MG63 (cell line): ENCODE measurements around the gene KATNIP. TPM values are rescaled to one million over a fixed set of nuclear protein-coding genes. Genes with fewer than 3 reads are reported as not detected.
"Not testable (repeated sequence)": the region's sequence is repeated elsewhere in the genome, so short reads cannot be mapped to it uniquely, and the experiment has no call there.

Source experiments
- DNase-seq: peaks from one replicate; pipeline ENCODE4 v3.0.0-alpha.2; 2020
- H3K27me3 ChIP-seq: fragments of 250-450 bp; sonication (Bioruptor Pico); 2 replicates; pipeline ENCODE4 v1.5.1; 2020; ENCODE audit warnings: mild to moderate bottlenecking, moderate library complexity
- H3K36me3 ChIP-seq: fragments of 250-450 bp; sonication (Bioruptor Pico); 2 replicates; pipeline ENCODE4 v1.5.1; 2020; ENCODE audit warnings: mild to moderate bottlenecking, moderate library complexity
- H3K4me3 ChIP-seq: fragments of 250-450 bp; sonication (Bioruptor Pico); 2 replicates; pipeline ENCODE4 v1.5.1; 2020; ENCODE audit warnings: mild to moderate bottlenecking, moderate library complexity
- H3K9me3 ChIP-seq: fragments of 250-450 bp; sonication (Bioruptor Pico); 2 replicates; pipeline ENCODE4 v1.5.1; 2020; ENCODE audit warnings: mild to moderate bottlenecking, moderate library complexity
- total RNA-seq: library from RNA; depleted of rRNA; stranded (reverse); fragments of >200 nt; shearing (Covaris generic); gene quantifications from 2 replicates; pipeline ENCODE4 v1.2.3, GENCODE V29; 2014; ENCODE audit warnings: low replicate concordance

KATNIP gene
- total RNA-seq, 1 experiment from 2014 or later, result 8.0 TPM

GRCh38 chr16:27561216-27561615 lies 11.3 kb downstream of the KATNIP start:
- DNase-seq, result no peak
- H3K4me3 ChIP-seq, result no peak overlapping the region
- no peaks in the 10 kb centered on the region for H3K9me3 ChIP-seq
- no peaks in the 10 kb centered on the region for H3K36me3 ChIP-seq
- H3K27me3 ChIP-seq, result no peaks in the 10 kb centered on the region

GRCh38 chr16:27564224-27564623 lies 14.3 kb downstream of the KATNIP start:
- no peak for DNase-seq
- Histone ChIP-seq H3K4me3 (no peak overlapping the region), H3K9me3 (no peaks in the 10 kb centered on the region), H3K36me3 (no peaks in the 10 kb centered on the region), H3K27me3 (no peaks in the 10 kb centered on the region)

GRCh38 chr16:27566417-27566816 lies 16.5 kb downstream of the KATNIP start:
- H3K36me3 ChIP-seq, result no peaks in the 10 kb centered on the region
- no peak for DNase-seq
- H3K9me3 ChIP-seq, result no peaks in the 10 kb centered on the region
- no peak overlapping the region for H3K4me3 ChIP-seq
- H3K27me3 ChIP-seq, result no peaks in the 10 kb centered on the region

GRCh38 chr16:27568077-27568476 lies 18.1 kb downstream of the KATNIP start:
- H3K4me3 ChIP-seq, result no peak overlapping the region
- H3K9me3 ChIP-seq, result no peaks in the 10 kb centered on the region
- DNase-seq, result no peak
- no peaks in the 10 kb centered on the region for H3K27me3 ChIP-seq
- H3K36me3 ChIP-seq, result no peaks in the 10 kb centered on the region

GRCh38 chr16:27570986-27571385 lies 21.0 kb downstream of the KATNIP start:
- H3K36me3 ChIP-seq, H3K4me3 ChIP-seq, H3K9me3 ChIP-seq, H3K27me3 ChIP-seq, DNase-seq: not testable (repeated sequence)

- no peaks in the 10 kb centered on the region for H3K36me3 ChIP-seq
Observed at GRCh38 chr16:27571433-27572326, 21.7 kb downstream of the KATNIP start.

GRCh38 chr16:27572711-27573110 lies 22.8 kb downstream of the KATNIP start:
- H3K9me3 ChIP-seq, result no peaks in the 10 kb centered on the region
- no peaks in the 10 kb centered on the region for H3K36me3 ChIP-seq
- DNase-seq, result no peak
- no peaks in the 10 kb centered on the region for H3K27me3 ChIP-seq
- no peak overlapping the region for H3K4me3 ChIP-seq

More at GRCh38 chr16:27571433-27572326, 21.7 kb downstream of the KATNIP start:
- no peak overlapping the region for H3K4me3 ChIP-seq
- DNase-seq, result peak; percentile 23
- no peaks in the 10 kb centered on the region for H3K27me3 ChIP-seq
- H3K9me3 ChIP-seq, result no peaks in the 10 kb centered on the region

- Histone ChIP-seq H3K36me3 (no peaks in the 10 kb centered on the region; the same call in 1 of the 2 replicates), H3K27me3 (no peaks in the 10 kb centered on the region), H3K9me3 (no peaks in the 10 kb centered on the region), H3K4me3 (no peak overlapping the region)
- no peak for DNase-seq
Observed at GRCh38 chr16:27576729-27577128, 26.8 kb downstream of the KATNIP start.

GRCh38 chr16:27579087-27579980 lies 29.4 kb downstream of the KATNIP start:
- H3K4me3 ChIP-seq, result no peak overlapping the region
- no peaks in the 10 kb centered on the region for H3K27me3 ChIP-seq
- H3K36me3 ChIP-seq, result no peaks in the 10 kb centered on the region; the same call in 1 of the 2 replicates
- H3K9me3 ChIP-seq, result no peaks in the 10 kb centered on the region
- DNase-seq, result no peak

- Histone ChIP-seq H3K4me3 (no peak overlapping the region), H3K9me3 (no peaks in the 10 kb centered on the region), H3K36me3 (no peaks in the 10 kb centered on the region; the same call in 1 of the 2 replicates), H3K27me3 (no peaks in the 10 kb centered on the region)
- no peak for DNase-seq
Observed at GRCh38 chr16:27582883-27583282, 32.9 kb downstream of the KATNIP start.

GRCh38 chr16:27583634-27584033 lies 33.7 kb downstream of the KATNIP start:
- H3K36me3 ChIP-seq, result no peaks in the 10 kb centered on the region; the same call in 1 of the 2 replicates
- H3K4me3 ChIP-seq, result no peak overlapping the region
- no peaks in the 10 kb centered on the region for H3K27me3 ChIP-seq
- no peaks in the 10 kb centered on the region for H3K9me3 ChIP-seq
- no peak for DNase-seq

- DNase-seq, result no peak
- Histone ChIP-seq H3K4me3 (no peak overlapping the region), H3K27me3 (no peaks in the 10 kb centered on the region), H3K9me3 (peaks cover 5% of the 10 kb centered on the region), H3K36me3 (no peaks in the 10 kb centered on the region; the same call in 1 of the 2 replicates)
Observed at GRCh38 chr16:27585200-27585599, 35.3 kb downstream of the KATNIP start.

- Histone ChIP-seq H3K9me3 (peaks cover 5% of the 10 kb centered on the region), H3K36me3 (0 out of 2 replicates have a peak, but pooled peaks cover 2% of the 10 kb centered on the region), H3K27me3 (no peaks in the 10 kb centered on the region), H3K4me3 (no peak overlapping the region)
- DNase-seq, result no peak
Observed at GRCh38 chr16:27586711-27587110, 36.8 kb downstream of the KATNIP start.

GRCh38 chr16:27588057-27588456 lies 38.1 kb downstream of the KATNIP start:
- Histone ChIP-seq H3K4me3 (no peak overlapping the region), H3K36me3 (0 out of 2 replicates have a peak, but pooled peaks cover 6% of the 10 kb centered on the region), H3K9me3 (peaks cover 5% of the 10 kb centered on the region), H3K27me3 (no peaks in the 10 kb centered on the region)
- DNase-seq, result no peak

GRCh38 chr16:27591837-27592236 lies 41.9 kb downstream of the KATNIP start:
- Histone ChIP-seq H3K9me3 (peaks cover 5% of the 10 kb centered on the region), H3K27me3 (no peaks in the 10 kb centered on the region), H3K36me3 (0 out of 2 replicates have a peak, but pooled peaks cover 6% of the 10 kb centered on the region), H3K4me3 (no peak overlapping the region)
- DNase-seq, result no peak

- no peak for DNase-seq
Observed at GRCh38 chr16:27595475-27595874, 45.5 kb downstream of the KATNIP start.

GRCh38 chr16:27595993-27596392 lies 46.0 kb downstream of the KATNIP start:
- Histone ChIP-seq H3K9me3 (no peaks in the 10 kb centered on the region), H3K36me3 (0 out of 2 replicates have a peak, but pooled peaks cover 4% of the 10 kb centered on the region), H3K4me3 (no peak overlapping the region), H3K27me3 (no peaks in the 10 kb centered on the region)
- DNase-seq, result no peak

More at GRCh38 chr16:27595475-27595874, 45.5 kb downstream of the KATNIP start:
- H3K4me3 ChIP-seq, result no peak overlapping the region
- H3K9me3 ChIP-seq, result no peaks in the 10 kb centered on the region
- 0 out of 2 replicates have a peak, but pooled peaks cover 6% of the 10 kb centered on the region for H3K36me3 ChIP-seq
- no peaks in the 10 kb centered on the region for H3K27me3 ChIP-seq
